K562 (cell line): ENCODE data around the gene CIAPIN1. TPM values are rescaled to one million over a fixed set of nuclear protein-coding genes. Genes with fewer than 3 reads are reported as not detected.
A peak's percentile ranks its signal among the peaks of the same experiment; 100 is the strongest.

Source experiments
- ATAC-seq: fragments of 200-7000 bp; cut with Tn5 transposase; 3 replicates; pipeline ENCODE4 v1.9.1; 2020; ENCODE audit warnings: moderate library complexity
- BruUV-seq: library from RNA; stranded (reverse); fragments of 400-500 nt; replicated peaks from 2 replicates; lab custom pipeline; 2021; lab: Mats Ljungman, UMichigan
- CTCF ChIA-PET: fragments of 300-600 bp; formaldehyde crosslinking; extraction: SDS; loops from one replicate; lab custom pipeline; 2021; ENCODE audit warnings: low intra/inter-chr PET ratio; lab: Yijun Ruan, JAX
- POLR2A ChIA-PET: fragments of 300-600, 350-650 bp; sonication (Branson Sonifier 250); formaldehyde crosslinking; extraction: SDS; loops from one replicate; lab custom pipeline; 2021; ENCODE audit warnings: antibody characterized with exemption, inconsistent platforms; lab: Yijun Ruan, JAX
- DNase-seq, 4 experiments: peaks; one replicate each; pipeline versions ENCODE4 v3.0.0 to v3.0.0-alpha.2; 2011 to 2018; ENCODE audit warnings: low spot score in 3 of 4, mixed read lengths in 3 of 4; ENCODE audit errors: extremely low read depth in 1 of 4
- FAIRE-seq: peaks from 2 replicates; lab custom pipeline; 2011; peaks lifted over from hg19 to GRCh38; lab: Jason Lieb, UNC
- H2AFZ ChIP-seq: 2 replicates; pipeline ENCODE4 v1.6.0; 2011; ENCODE audit warnings: low read depth, low read length, control low read depth, inconsistent platforms
- H3K27ac ChIP-seq: fragments of 200-600 bp; 3 replicates; pipeline ENCODE4 v1.8.0; 2011; ENCODE audit warnings: low read depth, mild to moderate bottlenecking, control low read depth, inconsistent platforms, low read length, moderate library complexity, mixed read lengths; ENCODE audit errors: extremely low read depth
- H3K27me3 ChIP-seq, 2 experiments: fragments of 300-600 bp in 1 of 2; 2 replicates in 1 of 2; 3 replicates in 1 of 2; pipeline versions ENCODE4 v1.6.0 to v1.8.0; 2011; ENCODE audit warnings: inconsistent platforms in 2 of 2, low read length in 2 of 2, mild to moderate bottlenecking in 1 of 2, mixed read lengths in 1 of 2, moderate library complexity in 1 of 2; ENCODE audit not compliant: control insufficient read depth in 2 of 2, insufficient read depth in 2 of 2
- H3K36me3 ChIP-seq: fragments of 300-600 bp; 3 replicates; pipeline ENCODE4 v1.8.0; 2011; ENCODE audit warnings: mild to moderate bottlenecking, low read length, inconsistent platforms; ENCODE audit not compliant: control insufficient read depth, insufficient read depth
- H3K4me1 ChIP-seq, 2 experiments: fragments of 200-600 bp in 1 of 2; replicated peaks in 1 of 2; 2 replicates in 1 of 2; 3 replicates in 1 of 2; pipeline versions ENCODE4 v1.5.1 to v1.8.0; 2011; ENCODE audit warnings: inconsistent platforms in 2 of 2, low read length in 2 of 2, mild to moderate bottlenecking in 1 of 2, mixed read lengths in 1 of 2, moderate library complexity in 1 of 2; ENCODE audit not compliant: control insufficient read depth in 2 of 2, insufficient read depth in 2 of 2
- H3K4me2 ChIP-seq: 2 replicates; pipeline ENCODE4 v1.6.1; 2011; ENCODE audit warnings: low read length, control low read depth, inconsistent platforms, mixed read lengths; ENCODE audit not compliant: insufficient read depth
- H3K4me3 ChIP-seq: fragments of 200-600 bp; sonication (generic), shearing (Covaris generic); 2 replicates; pipeline ENCODE4 v1.5.1; 2016; ENCODE audit warnings: control low read depth, inconsistent platforms
- H3K79me2 ChIP-seq: fragments of 200-600 bp; 3 replicates; pipeline ENCODE4 v1.8.0; 2011; ENCODE audit warnings: low read length, inconsistent platforms; ENCODE audit not compliant: control insufficient read depth, insufficient read depth
- H3K9ac ChIP-seq, 2 experiments: 2 replicates each; pipeline versions ENCODE4 v1.6.0 to v1.6.1; 2011; ENCODE audit warnings: low read depth in 2 of 2, low read length in 2 of 2, control low read depth in 1 of 2, inconsistent platforms in 1 of 2, mild to moderate bottlenecking in 1 of 2, mixed read lengths in 1 of 2; ENCODE audit not compliant: insufficient read depth in 1 of 2
- H3K9me1 ChIP-seq: one replicate; pipeline ENCODE4 v1.6.0; 2011; ENCODE audit warnings: inconsistent platforms, mild to moderate bottlenecking, low read length, moderate library complexity; ENCODE audit not compliant: control insufficient read depth, insufficient read depth
- H3K9me3 ChIP-seq: replicated peaks from 2 replicates; pipeline ENCODE4 v1.5.1; 2011; ENCODE audit warnings: low read depth, low read length, inconsistent platforms; ENCODE audit not compliant: control insufficient read depth, insufficient read depth
- H4K20me1 ChIP-seq: replicated peaks from 2 replicates; pipeline ENCODE4 v1.6.1; 2011; ENCODE audit warnings: low read length, inconsistent platforms, mixed read lengths; ENCODE audit not compliant: control insufficient read depth, insufficient read depth
- PCBP1 ChIP-seq: fragments of 200-400 bp; formaldehyde crosslinking; IDR thresholded peaks from 2 replicates; pipeline ENCODE4 v1.6.1; 2018; ENCODE audit warnings: mild to moderate bottlenecking, low read depth, low read length; ENCODE audit not compliant: poor library complexity, severe bottlenecking
- SMARCA4 ChIP-seq: fragments of 450-650 bp; IDR thresholded peaks from 2 replicates; pipeline ENCODE4 v1.6.1; 2016
- SPI1 ChIP-seq: IDR thresholded peaks from 2 replicates; pipeline ENCODE4 v1.6.1; 2011; ENCODE audit warnings: low read depth, low read length, control low read depth, borderline replicate concordance
- TAF9B ChIP-seq: fragments of 450-650 bp; IDR thresholded peaks from 2 replicates; pipeline ENCODE4 v1.6.1; 2018; ENCODE audit warnings: mild to moderate bottlenecking; ENCODE audit not compliant: partially characterized antibody
- THAP7 ChIP-seq: fragments of 250-450 bp; sonication (Bioruptor Pico); IDR thresholded peaks from 2 replicates; pipeline ENCODE4 v1.5.0; 2021
- ZNF212 ChIP-seq: fragments of 450-650 bp; formaldehyde crosslinking; IDR thresholded peaks from 2 replicates; pipeline ENCODE4 v1.4.0; 2020; ENCODE audit warnings: mild to moderate bottlenecking
- ZNF780A ChIP-seq: fragments of 250-450 bp; sonication (Bioruptor Pico); IDR thresholded peaks from 2 replicates; pipeline ENCODE4 v1.5.0; 2021; ENCODE audit warnings: mild to moderate bottlenecking
- WGBS: fragments of 100-300 bp; shearing (Covaris generic); methylation state at CpG from one replicate; pipeline ENCODE4 v1.1.6; 2016; ENCODE audit warnings: low coverage, mixed read lengths; ENCODE audit not compliant: insufficient coverage; ENCODE audit errors: missing lambda C conversion rate; 5-methylcytosine and 5-hydroxymethylcytosine counted together
- in situ Hi-C: fragments of 300-500 bp; cut with MboI; formaldehyde crosslinking; loops from 4 replicates; pipeline ENCODE4 v1.15.0; 2018; ENCODE audit warnings: inconsistent platforms, mixed read lengths
- intact Hi-C: fragments of 100-400 bp; cut with micrococcal nuclease; formaldehyde crosslinking; loops from 2 replicates; pipeline ENCODE4 v1.14.2; 2022
- polyA plus RNA-seq, 8 experiments: library from polyadenylated mRNA; depleted of rRNA in 4 of 8; stranded (reverse) in 5 of 8; unstranded in 3 of 8; fragments of >200 nt; fragmentation: Nextera tagmentation in 2 of 8; fragmentation: Illumina TruSeq in 1 of 8; extraction: Ambion mirVana in 2 of 8; extraction: Trizol in 1 of 8; gene quantifications; 2 replicates each; pipeline versions ENCODE4 v1.2.1 to v1.2.3, GENCODE V29; 2011 to 2014; ENCODE audit warnings: inconsistent platforms in 1 of 8, missing spikeins in 1 of 8
- total RNA-seq, 7 experiments: library from RNA; depleted of rRNA in 6 of 7; stranded (reverse); fragments of >200 nt in 6 of 7; fragmentation: Illumina TruSeq in 2 of 7; extraction: Trizol in 2 of 7; gene quantifications; 2 replicates each; pipeline versions ENCODE4 v1.2.1 to v1.2.3, GENCODE V29; 2011 to 2021; ENCODE audit warnings: low replicate concordance in 1 of 7
- TF ChIP-seq, protein P1 (sequence below): fragments of 450-650 bp; IDR thresholded peaks from 2 replicates; pipeline ENCODE4 v1.6.1; 2018; ENCODE audit warnings: mild to moderate bottlenecking, low read depth; ENCODE audit not compliant: partially characterized antibody

Gene CIAPIN1
- total and polyA plus RNA-seq, 9 of the 15 experiments (the other 6 are each of a cell fraction or from before 2014, with no cell fraction given) = 71.8 to 263 (median 95.7) TPM

DNA sequence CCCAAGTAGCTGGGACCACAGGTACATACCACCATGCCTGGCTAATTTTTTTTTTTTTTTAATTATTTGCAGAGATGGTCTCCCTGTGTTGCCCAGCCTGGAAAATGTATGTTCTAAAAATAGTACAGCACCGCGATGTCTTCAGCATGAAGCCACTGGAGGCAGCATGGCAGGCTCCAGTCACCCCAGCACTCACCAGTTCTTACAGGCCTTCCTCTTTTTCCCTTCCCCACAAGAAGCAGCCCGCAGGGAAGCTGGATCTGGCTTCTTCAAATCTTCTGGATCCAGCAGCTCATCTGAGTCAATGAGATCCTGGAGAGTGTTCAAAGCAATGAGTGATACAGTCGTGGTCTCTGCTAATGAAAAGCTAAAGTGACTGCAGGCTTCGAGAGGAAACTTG, 16.2 kb downstream of the CIAPIN1 start:
- Histone ChIP-seq H3K27ac (no peak overlapping the region), H3K4me3 (no peak overlapping the region), H2AFZ (no peak overlapping the region), H3K9me3 (no peaks in the 10 kb centered on the region), H3K9ac (no peak overlapping the region), H3K27me3 (no peaks in the 10 kb centered on the region), H3K4me2 (no peak overlapping the region), H3K4me1 (no peaks in the 10 kb centered on the region), H3K36me3 (peaks cover 85% of the 10 kb centered on the region), H3K79me2 (no peaks in the 10 kb centered on the region), H3K9me1 (no peaks in the 10 kb centered on the region)
- POLR2A ChIA-PET = interaction anchor here (0.6 to 2.2 kb wide), 3 partner anchors 14 to 49 kb away, joined by 3 to 4 read pairs (median 3); no protein-coding TSS in a partner anchor
- no TSS peak for BruUV-seq
- CTCF ChIA-PET = no interaction called here
- DNase-seq = no peak
- in situ Hi-C loops = no loop called here
- 76% methylated on average over 5 of the region's 5 CpGs for WGBS
- TF ChIP-seq SMARCA4 = no peak
- TF ChIP-seq THAP7 (CRISPR knock-in tag) = no peak
- no peak for TF ChIP-seq ZNF780A (CRISPR knock-in tag)
- TF ChIP-seq PCBP1 = no peak
- no peak for TF ChIP-seq ZNF212 (CRISPR knock-in tag)
- TF ChIP-seq SPI1 = 0 out of 2 replicates have a peak, but pooled peaks have one; percentile 17
- TF ChIP-seq TAF9B = no peak
- TF ChIP-seq, protein P1, sequence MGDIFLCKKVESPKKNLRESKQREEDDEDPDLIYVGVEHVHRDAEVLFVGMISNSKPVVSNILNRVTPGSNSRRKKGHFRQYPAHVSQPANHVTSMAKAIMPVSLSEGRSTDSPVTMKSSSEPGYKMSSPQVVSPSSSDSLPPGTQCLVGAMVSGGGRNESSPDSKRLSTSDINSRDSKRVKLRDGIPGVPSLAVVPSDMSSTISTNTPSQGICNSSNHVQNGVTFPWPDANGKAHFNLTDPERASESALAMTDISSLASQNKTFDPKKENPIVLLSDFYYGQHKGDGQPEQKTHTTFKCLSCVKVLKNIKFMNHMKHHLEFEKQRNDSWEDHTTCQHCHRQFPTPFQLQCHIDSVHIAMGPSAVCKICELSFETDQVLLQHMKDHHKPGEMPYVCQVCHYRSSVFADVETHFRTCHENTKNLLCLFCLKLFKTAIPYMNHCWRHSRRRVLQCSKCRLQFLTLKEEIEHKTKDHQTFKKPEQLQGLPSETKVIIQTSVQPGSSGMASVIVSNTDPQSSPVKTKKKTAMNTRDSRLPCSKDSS = no peak
- TF ChIP-seq, all 486 proteins: peak for 1
- ATAC-seq = no peak
- H4K20me1 ChIP-seq = no peaks in the 10 kb centered on the region
- intact Hi-C loops = no loop called here
- no peak for FAIRE-seq
